ENCODE measurements around the gene LITAFD.
"Not testable (repeated sequence)": the region's sequence is repeated elsewhere in the genome, so short reads cannot be mapped to it uniquely, and the experiment has no call there.

LITAFD gene

GRCh38 chr16:8873866-8874195 lies 8.3 kb upstream of the LITAFD start:
- not testable (repeated sequence) for DNase-seq

- no peak for DNase-seq
These were observed 7.8 kb upstream of the LITAFD start for GRCh38 chr16:8874388-8874787.

- DNase-seq: not testable (repeated sequence)
These were observed 6.8 kb upstream of the LITAFD start for GRCh38 chr16:8875317-8875716.

GRCh38 chr16:8877894-8878522 lies 4.1 kb upstream of the LITAFD start:
- DNase-seq: no peak

GRCh38 chr16:8878523-8878911 lies 3.6 kb upstream of the LITAFD start:
- DNase-seq: no peak

- DNase-seq: no peak
These were observed 1.2 kb upstream of the LITAFD start for GRCh38 chr16:8880839-8881510.

GRCh38 chr16:8882725-8883377 lies 700 bp downstream of the LITAFD start:
- no peak for DNase-seq

- no peak for DNase-seq
These were observed 3.8 kb downstream of the LITAFD start for GRCh38 chr16:8885674-8886592.

- DNase-seq: no peak
These were observed 4.7 kb downstream of the LITAFD start for GRCh38 chr16:8886593-8887430.

GRCh38 chr16:8887431-8887765 lies 5.2 kb downstream of the LITAFD start:
- DNase-seq: no peak

GRCh38 chr16:8887952-8888560 lies 5.9 kb downstream of the LITAFD start:
- DNase-seq: no peak

- no peak for DNase-seq
These were observed 7.1 kb downstream of the LITAFD start for GRCh38 chr16:8888951-8889892.

GRCh38 chr16:8889893-8890548 lies 7.9 kb downstream of the LITAFD start:
- no peak for DNase-seq

GRCh38 chr16:8890549-8890921 lies 8.4 kb downstream of the LITAFD start:
- no peak for DNase-seq

- no peak for DNase-seq
These were observed 10.0 kb downstream of the LITAFD start for GRCh38 chr16:8892101-8892575.

GRCh38 chr16:8893426-8893825 lies 11.3 kb downstream of the LITAFD start:
- DNase-seq: no peak

GRCh38 chr16:8893976-8894690 lies 12.0 kb downstream of the LITAFD start:
- no peak for DNase-seq

- no peak for DNase-seq
These were observed 12.7 kb downstream of the LITAFD start for GRCh38 chr16:8894736-8895334.

- no peak for DNase-seq
These were observed 16.6 kb downstream of the LITAFD start for GRCh38 chr16:8898660-8899318.
